Measurements from ENCODE around the gene LMO4.

The LMO4 gene

DNA sequence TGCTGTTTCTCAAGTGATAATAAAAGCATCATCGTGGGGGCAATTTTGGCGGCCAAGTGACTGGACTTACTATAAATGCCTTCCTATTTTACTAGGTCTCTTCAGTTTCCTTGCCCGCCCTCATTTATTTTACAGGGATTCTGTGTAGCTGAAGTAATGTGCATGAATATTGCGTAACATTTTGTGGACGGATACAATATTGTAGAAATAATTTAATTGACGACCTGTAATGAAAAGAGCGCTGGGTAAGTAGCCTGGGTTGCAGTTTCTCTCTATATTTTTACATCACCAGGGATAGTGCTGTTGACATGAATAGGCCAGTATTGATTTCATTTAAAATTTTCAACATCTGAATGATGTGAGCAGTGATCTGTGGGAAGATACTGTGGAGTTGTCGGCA is 28.1 kb upstream of the LMO4 start:
- Histone ChIP-seq H3K4me1 (ENCODE audit: control insufficient read depth, insufficient read depth, low read length) (peaks cover 3% of the 10 kb centered on the region), H3K27ac (ENCODE audit: low read depth, low read length) (no peak overlapping the region), H3K27me3 (ENCODE audit: control insufficient read depth, insufficient read depth, low read length) (no peaks in the 10 kb centered on the region), H3K36me3 (ENCODE audit: control insufficient read depth, insufficient read depth, low read length) (no peaks in the 10 kb centered on the region), H3K4me3 (ENCODE audit: low read depth, low read length) (no peak overlapping the region), H3K9ac (ENCODE audit: low read length) (no peak overlapping the region), H3K9me3 (ENCODE audit: control insufficient read depth, insufficient read depth, low read depth, low read length) (no peaks in the 10 kb centered on the region)

DNA sequence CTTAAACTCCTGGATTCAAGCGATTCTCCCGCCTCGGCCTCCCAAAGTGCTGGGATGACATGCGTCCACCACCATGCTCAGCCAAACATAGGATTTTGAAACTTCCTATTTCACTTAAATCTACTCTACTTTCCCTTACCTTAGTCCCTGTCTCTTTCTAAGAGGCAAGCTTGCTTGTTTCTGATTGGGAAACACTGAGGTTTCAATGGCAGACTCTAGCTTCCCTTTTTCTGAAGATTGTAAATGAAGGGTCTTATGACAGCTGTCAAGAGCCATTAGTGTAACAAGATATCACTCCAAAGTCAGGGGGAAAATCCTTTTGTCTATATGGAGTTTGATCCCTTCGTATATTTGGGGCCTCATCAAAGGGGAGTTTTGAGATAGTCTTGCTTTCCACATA is 23.5 kb upstream of the LMO4 start:
- Histone ChIP-seq H3K4me3 (ENCODE audit: low read depth, low read length) (no peak overlapping the region), H3K9me3 (ENCODE audit: control insufficient read depth, insufficient read depth, low read depth, low read length) (no peaks in the 10 kb centered on the region), H3K27ac (ENCODE audit: low read depth, low read length) (no peak overlapping the region), H3K36me3 (ENCODE audit: control insufficient read depth, insufficient read depth, low read length) (no peaks in the 10 kb centered on the region), H3K9ac (ENCODE audit: low read length) (no peak overlapping the region), H3K4me1 (ENCODE audit: control insufficient read depth, insufficient read depth, low read length) (peaks cover 6% of the 10 kb centered on the region; the same call in 1 of the 2 replicates), H3K27me3 (ENCODE audit: control insufficient read depth, insufficient read depth, low read length) (no peaks in the 10 kb centered on the region)

DNA sequence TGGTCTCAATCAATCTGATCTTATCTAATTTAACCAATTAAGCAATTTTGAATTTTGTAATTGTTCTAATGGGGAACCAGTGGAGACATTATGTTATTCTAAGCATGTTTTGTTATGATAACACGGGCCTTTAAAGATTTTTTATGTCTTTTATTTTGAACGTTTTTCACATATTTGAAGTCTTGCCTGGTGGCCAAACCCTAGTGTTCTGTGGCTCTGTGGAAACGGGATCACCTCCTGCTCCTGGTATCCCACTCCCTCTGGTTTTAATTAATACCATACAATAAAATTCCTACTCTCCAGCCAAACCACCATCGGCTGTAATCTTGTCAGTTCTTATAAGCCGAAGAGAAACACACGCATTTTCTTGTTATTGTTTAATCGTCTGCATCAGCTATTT is 22.9 kb upstream of the LMO4 start:
- H3K9me3 ChIP-seq (ENCODE audit: control insufficient read depth, insufficient read depth, low read depth, low read length), result no peaks in the 10 kb centered on the region
- H3K27me3 ChIP-seq (ENCODE audit: control insufficient read depth, insufficient read depth, low read length), result no peaks in the 10 kb centered on the region
- H3K4me1 ChIP-seq (ENCODE audit: control insufficient read depth, insufficient read depth, low read length), result peaks cover 6% of the 10 kb centered on the region; the same call in 1 of the 2 replicates
- no peaks in the 10 kb centered on the region for H3K36me3 ChIP-seq (ENCODE audit: control insufficient read depth, insufficient read depth, low read length)
- no peak overlapping the region for H3K9ac ChIP-seq (ENCODE audit: low read length)
- no peak overlapping the region for H3K27ac ChIP-seq (ENCODE audit: low read depth, low read length)
- H3K4me3 ChIP-seq (ENCODE audit: low read depth, low read length), result no peak overlapping the region

GRCh38 chr1:87307306-87307705 is 21.4 kb upstream of the LMO4 start:
- H3K9me3 ChIP-seq (ENCODE audit: control insufficient read depth, insufficient read depth, low read depth, low read length), result no peaks in the 10 kb centered on the region

GRCh38 chr1:87307931-87308330 is 20.7 kb upstream of the LMO4 start:
- Histone ChIP-seq H3K9ac (ENCODE audit: low read length) (no peak overlapping the region), H3K27ac (ENCODE audit: low read depth, low read length) (no peak overlapping the region), H3K9me3 (ENCODE audit: control insufficient read depth, insufficient read depth, low read depth, low read length) (no peaks in the 10 kb centered on the region), H3K4me1 (ENCODE audit: control insufficient read depth, insufficient read depth, low read length) (peaks cover 6% of the 10 kb centered on the region; the same call in 1 of the 2 replicates), H3K4me3 (ENCODE audit: low read depth, low read length) (no peak overlapping the region), H3K36me3 (ENCODE audit: control insufficient read depth, insufficient read depth, low read length) (no peaks in the 10 kb centered on the region), H3K27me3 (ENCODE audit: control insufficient read depth, insufficient read depth, low read length) (no peaks in the 10 kb centered on the region)

More at GRCh38 chr1:87307306-87307705, 21.4 kb upstream of the LMO4 start:
- H3K36me3 ChIP-seq (ENCODE audit: control insufficient read depth, insufficient read depth, low read length), result no peaks in the 10 kb centered on the region
- no peak overlapping the region for H3K4me3 ChIP-seq (ENCODE audit: low read depth, low read length)
- H3K9ac ChIP-seq (ENCODE audit: low read length), result no peak overlapping the region
- no peak overlapping the region for H3K27ac ChIP-seq (ENCODE audit: low read depth, low read length)
- H3K4me1 ChIP-seq (ENCODE audit: control insufficient read depth, insufficient read depth, low read length), result peaks cover 6% of the 10 kb centered on the region; the same call in 1 of the 2 replicates
- H3K27me3 ChIP-seq (ENCODE audit: control insufficient read depth, insufficient read depth, low read length), result no peaks in the 10 kb centered on the region

GRCh38 chr1:87314091-87314490 is 14.6 kb upstream of the LMO4 start:
- Histone ChIP-seq H3K27ac (ENCODE audit: low read depth, low read length) (no peak overlapping the region), H3K9me3 (ENCODE audit: control insufficient read depth, insufficient read depth, low read depth, low read length) (no peaks in the 10 kb centered on the region), H3K36me3 (ENCODE audit: control insufficient read depth, insufficient read depth, low read length) (no peaks in the 10 kb centered on the region)

GRCh38 chr1:87318056-87318650 is 10.5 kb upstream of the LMO4 start:
- H3K36me3 ChIP-seq (ENCODE audit: control insufficient read depth, insufficient read depth, low read length), result no peaks in the 10 kb centered on the region
- no peak overlapping the region for H3K9ac ChIP-seq (ENCODE audit: low read length)
- no peak overlapping the region for H3K27ac ChIP-seq (ENCODE audit: low read depth, low read length)

More at GRCh38 chr1:87314091-87314490, 14.6 kb upstream of the LMO4 start:
- 0 out of 2 replicates have a peak, but pooled peaks cover 2% of the 10 kb centered on the region for H3K4me1 ChIP-seq (ENCODE audit: control insufficient read depth, insufficient read depth, low read length)
- no peak overlapping the region for H3K4me3 ChIP-seq (ENCODE audit: low read depth, low read length)
- H3K27me3 ChIP-seq (ENCODE audit: control insufficient read depth, insufficient read depth, low read length), result no peaks in the 10 kb centered on the region
- H3K9ac ChIP-seq (ENCODE audit: low read length), result no peak overlapping the region

GRCh38 chr1:87318806-87319205 is 9.9 kb upstream of the LMO4 start:
- H3K4me1 ChIP-seq (ENCODE audit: control insufficient read depth, insufficient read depth, low read length), result no peaks in the 10 kb centered on the region
- H3K4me3 ChIP-seq (ENCODE audit: low read depth, low read length), result no peak overlapping the region
- H3K36me3 ChIP-seq (ENCODE audit: control insufficient read depth, insufficient read depth, low read length), result no peaks in the 10 kb centered on the region
- no peaks in the 10 kb centered on the region for H3K27me3 ChIP-seq (ENCODE audit: control insufficient read depth, insufficient read depth, low read length)
- H3K27ac ChIP-seq (ENCODE audit: low read depth, low read length), result no peak overlapping the region
- H3K9me3 ChIP-seq (ENCODE audit: control insufficient read depth, insufficient read depth, low read depth, low read length), result no peaks in the 10 kb centered on the region
- H3K9ac ChIP-seq (ENCODE audit: low read length), result no peak overlapping the region

More at GRCh38 chr1:87318056-87318650, 10.5 kb upstream of the LMO4 start:
- Histone ChIP-seq H3K4me1 (ENCODE audit: control insufficient read depth, insufficient read depth, low read length) (no peaks in the 10 kb centered on the region), H3K27me3 (ENCODE audit: control insufficient read depth, insufficient read depth, low read length) (no peaks in the 10 kb centered on the region), H3K4me3 (ENCODE audit: low read depth, low read length) (no peak overlapping the region), H3K9me3 (ENCODE audit: control insufficient read depth, insufficient read depth, low read depth, low read length) (no peaks in the 10 kb centered on the region)

- Histone ChIP-seq H3K9me3 (ENCODE audit: control insufficient read depth, insufficient read depth, low read depth, low read length) (no peaks in the 10 kb centered on the region), H3K9ac (ENCODE audit: low read length) (no peak overlapping the region), H3K27me3 (ENCODE audit: control insufficient read depth, insufficient read depth, low read length) (no peaks in the 10 kb centered on the region), H3K36me3 (ENCODE audit: control insufficient read depth, insufficient read depth, low read length) (no peaks in the 10 kb centered on the region), H3K4me3 (ENCODE audit: low read depth, low read length) (no peak overlapping the region), H3K27ac (ENCODE audit: low read depth, low read length) (no peak overlapping the region), H3K4me1 (ENCODE audit: control insufficient read depth, insufficient read depth, low read length) (peaks cover 11% of the 10 kb centered on the region)
These were observed 2.5 kb upstream of the LMO4 start for GRCh38 chr1:87325982-87326738.

DNA sequence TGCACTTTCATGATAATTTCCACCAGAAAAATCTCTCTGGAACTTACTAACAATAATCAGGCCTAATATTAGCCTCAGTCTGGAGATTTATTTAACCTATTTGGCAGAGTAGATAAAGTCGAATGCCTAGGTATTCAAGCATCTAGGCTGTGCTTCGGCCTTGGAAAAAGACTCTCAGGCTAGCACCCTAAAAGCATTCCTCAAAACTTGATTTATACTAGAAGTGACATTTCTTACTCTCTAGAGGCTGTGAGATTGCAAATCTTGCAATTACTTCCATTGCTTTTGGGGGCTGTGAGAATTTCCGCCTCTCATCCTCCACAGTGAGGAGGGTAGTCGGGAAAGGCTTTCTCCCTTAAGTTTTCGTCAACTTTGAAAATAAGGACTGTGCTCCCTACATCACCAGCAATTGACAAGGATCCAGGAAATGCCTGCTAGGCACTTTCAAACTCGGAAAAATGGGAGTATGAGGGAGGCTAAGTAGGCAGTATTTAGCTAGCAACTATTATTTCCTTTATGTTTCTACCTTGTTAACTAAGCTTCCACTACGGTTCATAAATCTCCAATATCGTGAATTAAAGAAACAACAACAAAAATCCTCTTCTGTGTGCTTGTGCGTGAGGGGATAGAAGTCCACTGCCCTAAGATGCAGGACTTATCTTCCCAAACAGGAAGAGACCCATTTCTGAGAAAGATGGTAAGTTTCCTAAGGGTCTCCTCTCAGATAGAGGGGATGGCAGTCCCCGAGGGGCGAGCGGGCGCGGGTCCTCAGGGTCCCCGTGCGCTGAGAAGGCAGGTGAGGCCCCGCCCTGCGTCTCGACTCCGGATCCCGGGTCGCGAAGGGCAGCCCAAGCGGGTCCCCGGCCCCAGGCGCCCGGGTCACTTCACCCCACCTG is 1.1 kb upstream of the LMO4 start:
- Histone ChIP-seq H3K4me1 (ENCODE audit: control insufficient read depth, insufficient read depth, low read length) (peaks cover 17% of the 10 kb centered on the region), H3K27me3 (ENCODE audit: control insufficient read depth, insufficient read depth, low read length) (no peaks in the 10 kb centered on the region), H3K4me3 (ENCODE audit: low read depth, low read length) (peak overlapping the region; percentile 84), H3K9me3 (ENCODE audit: control insufficient read depth, insufficient read depth, low read depth, low read length) (no peaks in the 10 kb centered on the region), H3K27ac (ENCODE audit: low read depth, low read length) (peak overlapping the region; percentile 76; the same call in 1 of the 2 replicates), H3K9ac (ENCODE audit: low read length) (peak overlapping the region; percentile 85), H3K36me3 (ENCODE audit: control insufficient read depth, insufficient read depth, low read length) (peaks cover 7% of the 10 kb centered on the region; the same call in 1 of the 2 replicates)
